Measurements from ENCODE around the gene KDM5C. TPM values are rescaled to one million over a fixed set of nuclear protein-coding genes. Genes with fewer than 3 reads are reported as not detected.

KDM5C gene
- total and polyA plus RNA-seq, 9 of the 15 experiments (the other 6 are each of a cell fraction or from before 2014, with no cell fraction given), result 0.62 to 136 (median 52.4) TPM

- peak; percentile 77 for TF ChIP-seq CCNT2 (IDR thresholded peaks at IDR 0.05; ENCODE audit: borderline replicate concordance, extremely low read depth, insufficient read length, low read depth, low read length)
- TF ChIP-seq ZNF143 (CRISPR knock-in tag; IDR thresholded peaks at IDR 0.05), result no peak
- no peak for TF ChIP-seq SMARCB1 (IDR thresholded peaks at IDR 0.05; ENCODE audit: insufficient read length, low read depth)
- no peak for TF ChIP-seq GTF2F1 (IDR thresholded peaks at IDR 0.05; ENCODE audit: low read depth, low read length)
- no peak for TF ChIP-seq MCM2 (IDR thresholded peaks at IDR 0.05; ENCODE audit: low read depth)
- TF ChIP-seq PREB (CRISPR knock-in tag; IDR thresholded peaks at IDR 0.05), result no peak
- no peak for TF ChIP-seq ETV6 (IDR thresholded peaks at IDR 0.05; ENCODE audit: borderline replicate concordance in 1 of 2, low read depth in 2 of 2, low read length in 1 of 2)
- no peak for TF ChIP-seq ETV6 (CRISPR knock-in tag; IDR thresholded peaks at IDR 0.05; ENCODE audit: borderline replicate concordance)
- TF ChIP-seq GATAD2B (IDR thresholded peaks at IDR 0.05; ENCODE audit: borderline replicate concordance), result peak; percentile 82; the same call in 1 of the 2 replicates
- no peak for TF ChIP-seq ZSCAN32 (CRISPR knock-in tag; IDR thresholded peaks at IDR 0.05)
- TF ChIP-seq FOSL1 (tag; conservative IDR thresholded peaks at IDR 0.05), result no peak
- no peak for TF ChIP-seq POLR3A (IDR thresholded peaks at IDR 0.05; ENCODE audit: borderline replicate concordance, extremely low read depth, insufficient read depth, insufficient read length)
- no peak for TF ChIP-seq PURB (CRISPR knock-in tag; IDR thresholded peaks at IDR 0.05; ENCODE audit: low read depth)
- no peak for TF ChIP-seq SP2 (IDR thresholded peaks at IDR 0.05; ENCODE audit: extremely low read depth, low read depth, low read length, poor library complexity, severe bottlenecking)
- no peak for TF ChIP-seq ZNF695 (CRISPR knock-in tag; IDR thresholded peaks at IDR 0.05)
- TF ChIP-seq CTBP1 (IDR thresholded peaks at IDR 0.05; ENCODE audit: borderline replicate concordance), result peak; percentile 90
- no peak for TF ChIP-seq ZNF785 (CRISPR knock-in tag; IDR thresholded peaks at IDR 0.05)
- peak in 1 of 2 experiments; percentile 64; a peak in 3 of 4 replicates for TF ChIP-seq KDM1A (IDR thresholded peaks at IDR 0.05)
- TF ChIP-seq ZFPM2 (CRISPR knock-in tag; IDR thresholded peaks at IDR 0.05), result no peak
- TF ChIP-seq ZBTB1 (CRISPR knock-in tag; IDR thresholded peaks at IDR 0.05; ENCODE audit: borderline replicate concordance, low read depth), result no peak; the same call in 1 of the 2 replicates
- no peak for TF ChIP-seq ZNF146 (CRISPR knock-in tag; IDR thresholded peaks at IDR 0.05; ENCODE audit: unreplicated experiment)
- TF ChIP-seq, protein P1, sequence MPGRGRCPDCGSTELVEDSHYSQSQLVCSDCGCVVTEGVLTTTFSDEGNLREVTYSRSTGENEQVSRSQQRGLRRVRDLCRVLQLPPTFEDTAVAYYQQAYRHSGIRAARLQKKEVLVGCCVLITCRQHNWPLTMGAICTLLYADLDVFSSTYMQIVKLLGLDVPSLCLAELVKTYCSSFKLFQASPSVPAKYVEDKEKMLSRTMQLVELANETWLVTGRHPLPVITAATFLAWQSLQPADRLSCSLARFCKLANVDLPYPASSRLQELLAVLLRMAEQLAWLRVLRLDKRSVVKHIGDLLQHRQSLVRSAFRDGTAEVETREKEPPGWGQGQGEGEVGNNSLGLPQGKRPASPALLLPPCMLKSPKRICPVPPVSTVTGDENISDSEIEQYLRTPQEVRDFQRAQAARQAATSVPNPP (IDR thresholded peaks at IDR 0.05; ENCODE audit: borderline replicate concordance, insufficient read depth, insufficient read length), result no peak
- TF ChIP-seq ELK1 (CRISPR knock-in tag; IDR thresholded peaks at IDR 0.05), result no peak
- TF ChIP-seq SPI1 (IDR thresholded peaks at IDR 0.05; ENCODE audit: borderline replicate concordance, low read depth, low read length), result no peak
- no peak for TF ChIP-seq TFAM (CRISPR knock-in tag; conservative IDR thresholded peaks at IDR 0.05)
- no peak for TF ChIP-seq ZNF717 (CRISPR knock-in tag; IDR thresholded peaks at IDR 0.05)
- no peak for TF ChIP-seq KLF10 (CRISPR knock-in tag; IDR thresholded peaks at IDR 0.05)
These were observed 30.8 kb upstream of the KDM5C start (continued) for GRCh38 chrX:53255738-53256191.
